ENCODE measurements around the gene CDCP2. TPM values are rescaled to one million over a fixed set of nuclear protein-coding genes. Genes with fewer than 3 reads are reported as not detected.

CDCP2 gene
- total RNA-seq, 1 donor from 2014 or later = not detected

DNA sequence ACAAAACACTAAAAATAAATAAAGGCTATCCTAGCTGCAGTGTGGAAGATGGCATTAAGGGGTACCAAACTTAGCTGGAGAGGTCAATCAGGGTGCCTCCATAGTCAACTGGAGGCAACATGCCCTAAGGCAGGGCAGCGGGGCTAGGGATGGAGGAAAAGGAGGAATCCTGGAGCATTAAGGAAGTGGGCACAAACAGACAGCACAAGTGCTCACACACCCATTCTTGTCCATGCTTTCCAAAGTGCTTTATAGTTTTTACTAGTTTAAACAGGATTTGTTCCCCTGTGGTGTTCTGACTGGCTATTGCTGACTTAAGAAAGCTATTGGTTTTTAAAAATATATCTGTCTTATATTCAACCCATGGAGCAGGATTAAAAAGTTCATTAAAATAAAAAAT lies 66.0 kb downstream of the CDCP2 start:
- DNase-seq = no peak

DNA sequence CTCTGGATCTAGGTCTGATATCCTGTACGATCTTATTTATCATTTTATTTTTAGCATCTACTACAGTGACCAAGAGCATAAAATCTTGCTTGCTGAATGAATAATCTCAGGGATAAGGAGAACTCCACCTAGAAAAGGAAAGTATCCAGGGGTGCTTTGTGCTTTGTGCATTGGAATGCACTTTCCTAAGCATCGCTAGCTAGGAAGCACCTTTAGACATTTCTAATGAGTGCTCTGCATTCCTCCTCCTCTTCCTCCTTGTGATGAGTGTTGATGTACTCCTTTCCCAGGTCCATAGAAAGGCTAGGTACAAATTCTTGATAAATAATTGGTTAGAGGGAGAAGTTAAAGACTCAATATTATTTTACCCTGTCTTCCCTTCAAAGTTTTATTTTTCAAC lies 68.0 kb downstream of the CDCP2 start:
- DNase-seq = no peak

Small RNA genes within 50 kb of the gene (small RNA-seq; reads per million reads assigned to genes)
- gene AL353898.1 = not detected
- not detected for gene AL353898.2

Other genes with a start within 250 kb of the CDCP2 start
- gene IFT25, start 207.3 kb downstream of the CDCP2 start, total RNA-seq = 21.2 TPM
- 23.1 TPM for gene LRRC42, start 206.7 kb downstream of the CDCP2 start, total RNA-seq
- gene LDLRAD1, start 134.8 kb downstream of the CDCP2 start, total RNA-seq = not detected
- 122 TPM for gene TMEM59, start 99.8 kb downstream of the CDCP2 start, total RNA-seq
- 7.0 TPM for gene TCEANC2, start 99.4 kb downstream of the CDCP2 start, total RNA-seq
- 4.4 TPM for gene CYB5RL, start 47.0 kb upstream of the CDCP2 start, total RNA-seq
- 29.2 TPM for gene MRPL37, start 47.2 kb upstream of the CDCP2 start, total RNA-seq